GM19395 (cell line): ENCODE measurements around the gene EIF3K.
A peak's percentile ranks its signal among the peaks of the same experiment; 100 is the strongest.

Experiments used
- ATAC-seq: cut with Tn5 transposase; IDR thresholded peaks from one replicate; pipeline ENCODE4 v1.9.1; 2021; ENCODE audit warnings: mild to moderate bottlenecking, moderate library complexity; ENCODE audit not compliant: unreplicated experiment

The EIF3K gene

GRCh38 chr19:38648769-38649304 lies 29.8 kb downstream of the EIF3K start:
- no peak for ATAC-seq

GRCh38 chr19:38649305-38650171 lies 30.6 kb downstream of the EIF3K start:
- ATAC-seq, result no peak

GRCh38 chr19:38650172-38650775 lies 31.3 kb downstream of the EIF3K start:
- no peak for ATAC-seq

GRCh38 chr19:38650911-38651584 lies 32.1 kb downstream of the EIF3K start:
- no peak for ATAC-seq

GRCh38 chr19:38653028-38653571 lies 34.1 kb downstream of the EIF3K start:
- ATAC-seq, result no peak

GRCh38 chr19:38654628-38655055 lies 35.7 kb downstream of the EIF3K start:
- no peak for ATAC-seq

GRCh38 chr19:38655148-38655824 lies 36.3 kb downstream of the EIF3K start:
- peak; percentile 78 for ATAC-seq

GRCh38 chr19:38656171-38656981 lies 37.4 kb downstream of the EIF3K start:
- no peak for ATAC-seq

GRCh38 chr19:38657633-38658222 lies 38.7 kb downstream of the EIF3K start:
- no peak for ATAC-seq

- ATAC-seq, result no peak
These were observed 39.7 kb downstream of the EIF3K start for GRCh38 chr19:38658462-38659306.

- no peak for ATAC-seq
These were observed 41.7 kb downstream of the EIF3K start for GRCh38 chr19:38660724-38661123.

- ATAC-seq, result no peak
These were observed 42.1 kb downstream of the EIF3K start for GRCh38 chr19:38661136-38661535.

- ATAC-seq, result no peak
These were observed 43.0 kb downstream of the EIF3K start for GRCh38 chr19:38661996-38662395.

- no peak for ATAC-seq
These were observed 43.7 kb downstream of the EIF3K start for GRCh38 chr19:38662537-38663155.

- ATAC-seq, result no peak
These were observed 44.2 kb downstream of the EIF3K start for GRCh38 chr19:38663156-38663651.

GRCh38 chr19:38663957-38664502 lies 45.0 kb downstream of the EIF3K start:
- ATAC-seq, result no peak

- no peak for ATAC-seq
These were observed 45.7 kb downstream of the EIF3K start for GRCh38 chr19:38664503-38665211.
